HCT116 (cell line): ENCODE data around the gene ABCC2. TPM values are rescaled to one million over a fixed set of nuclear protein-coding genes. Genes with fewer than 3 reads are reported as not detected.

Experiments used
- ATAC-seq: fragments of 200-7000 bp; cut with Tn5 transposase; 2 replicates; pipeline ENCODE4 v1.9.1; 2020; ENCODE audit warnings: mild to moderate bottlenecking, moderate library complexity
- BruUV-seq: library from RNA; stranded (reverse); fragments of 400-500 nt; replicated peaks from 2 replicates; lab custom pipeline; 2021; lab: Mats Ljungman, UMichigan
- CTCF ChIA-PET: fragments of 300-600 bp; sonication (Branson Sonifier 250); formaldehyde crosslinking; loops from one replicate; lab custom pipeline; 2021; ENCODE audit warnings: antibody characterized with exemption; lab: Charles Lee
- POLR2A ChIA-PET: fragments of 300-600, 350-600 bp; sonication (Branson Sonifier 250); formaldehyde crosslinking; loops from one replicate; lab custom pipeline; 2021; ENCODE audit warnings: antibody characterized with exemption; lab: Charles Lee
- RAD21 ChIA-PET, 2 experiments: fragments of 300-600 bp; sonication (Branson Sonifier 250); formaldehyde crosslinking; loops; one replicate each; lab custom pipeline; 2023; ENCODE audit warnings: low total read pairs in 2 of 2; ENCODE audit not compliant: uncharacterized antibody in 2 of 2, unreplicated experiment in 2 of 2, low non-redundant PET in 1 of 2; lab: Charles Lee
- DNase-seq: peaks from one replicate; pipeline ENCODE4 v3.0.0-alpha.2; 2010; ENCODE audit warnings: low read depth, low spot score
- H2AFZ ChIP-seq: fragments of 200-600 bp; shearing (Covaris generic), sonication (generic); 2 replicates; pipeline ENCODE4 v1.6.1; 2017; ENCODE audit warnings: low read depth, mixed run types, mixed read lengths, antibody characterized with exemption, low read length; ENCODE audit not compliant: poor library complexity, severe bottlenecking
- H3K27ac ChIP-seq: 2 replicates; pipeline ENCODE4 v1.5.1; 2012; ENCODE audit warnings: low read depth, low read length
- H3K27me3 ChIP-seq: fragments of 200-600 bp; sonication (generic); 2 replicates; pipeline ENCODE4 v1.6.1; 2016; ENCODE audit warnings: mixed run types, low read length, mixed read lengths; ENCODE audit not compliant: insufficient read depth
- H3K36me3 ChIP-seq, 2 experiments: fragments of 200-500 bp in 1 of 2; fragments of 200-600 bp in 1 of 2; sonication (Bioruptor generic) in 1 of 2; sonication (generic) in 1 of 2; 2 replicates each; pipeline versions ENCODE4 v1.5.1 to v1.6.1; 2014 to 2016; ENCODE audit warnings: low read length in 2 of 2, inconsistent platforms in 1 of 2, mixed read lengths in 1 of 2, mixed run types in 1 of 2; ENCODE audit not compliant: insufficient read depth in 2 of 2, control insufficient read depth in 1 of 2
- H3K4me1 ChIP-seq, 2 experiments: fragments of 200-600 bp in 1 of 2; sonication (generic) in 1 of 2; 2 replicates each; pipeline versions ENCODE4 v1.5.1 to v1.6.1; 2012 to 2017; ENCODE audit warnings: low read length in 2 of 2, inconsistent platforms in 1 of 2, mild to moderate bottlenecking in 1 of 2, mixed read lengths in 1 of 2, mixed run types in 1 of 2, moderate library complexity in 1 of 2; ENCODE audit not compliant: insufficient read depth in 2 of 2, control insufficient read depth in 1 of 2
- H3K4me2 ChIP-seq: fragments of 200-600 bp; sonication (generic); 2 replicates; pipeline ENCODE4 v1.6.1; 2017; ENCODE audit warnings: mixed run types, low read length, mixed read lengths
- H3K4me3 ChIP-seq, 2 experiments: fragments of 200-600 bp in 1 of 2; sonication (generic) in 1 of 2; replicated peaks in 1 of 2; 2 replicates each; pipeline ENCODE4 v1.5.1; 2011 to 2016; ENCODE audit warnings: low read length in 2 of 2, control low read depth in 1 of 2, low read depth in 1 of 2, mild to moderate bottlenecking in 1 of 2, mixed read lengths in 1 of 2, mixed run types in 1 of 2
- H3K79me2 ChIP-seq: fragments of 200-600 bp; sonication (generic); 2 replicates; pipeline ENCODE4 v1.6.1; 2017; ENCODE audit warnings: mild to moderate bottlenecking, mixed run types, low read length, moderate library complexity, mixed read lengths; ENCODE audit not compliant: insufficient read depth
- H3K9ac ChIP-seq: fragments of 200-600 bp; sonication (generic); 2 replicates; pipeline ENCODE4 v1.6.1; 2016; ENCODE audit warnings: low read length, mixed read lengths
- H3K9me2 ChIP-seq: fragments of 200-600 bp; sonication (generic), shearing (Covaris generic); 2 replicates; pipeline ENCODE4 v1.6.1; 2017; ENCODE audit warnings: mixed run types, mild to moderate bottlenecking, moderate library complexity; ENCODE audit not compliant: insufficient read depth
- H3K9me3 ChIP-seq, 2 experiments: fragments of 200-500 bp in 1 of 2; fragments of 200-600 bp in 1 of 2; sonication (Bioruptor generic) in 1 of 2; sonication (generic) in 1 of 2; 2 replicates each; pipeline ENCODE4 v1.6.1; 2014 to 2017; ENCODE audit warnings: low read length in 2 of 2, mixed read lengths in 2 of 2, inconsistent platforms in 1 of 2, low read depth in 1 of 2, mild to moderate bottlenecking in 1 of 2, mixed run types in 1 of 2, moderate library complexity in 1 of 2; ENCODE audit not compliant: control insufficient read depth in 1 of 2, insufficient read depth in 1 of 2
- H4K20me1 ChIP-seq: fragments of 200-600 bp; sonication (generic), shearing (Covaris generic); 2 replicates; pipeline ENCODE4 v1.6.1; 2017; ENCODE audit warnings: mixed run types, mild to moderate bottlenecking, moderate library complexity; ENCODE audit not compliant: insufficient read depth
- CBX3 ChIP-seq: IDR thresholded peaks from 2 replicates; pipeline ENCODE4 v1.6.1; 2012; ENCODE audit warnings: low read depth
- POLR2A ChIP-seq: IDR thresholded peaks from 2 replicates; pipeline ENCODE4 v1.7.0; 2011; ENCODE audit warnings: borderline replicate concordance; ENCODE audit not compliant: insufficient read depth, insufficient read length; ENCODE audit errors: extremely low read depth
- REST ChIP-seq: IDR thresholded peaks from 2 replicates; pipeline ENCODE4 v1.6.1; 2012; ENCODE audit warnings: low read depth
- SP1 ChIP-seq: IDR thresholded peaks from 2 replicates; pipeline ENCODE4 v1.6.1; 2012; ENCODE audit warnings: low read depth
- ZFX ChIP-seq: fragments of 450-650 bp; IDR thresholded peaks from 2 replicates; pipeline ENCODE4 v1.6.1; 2017
- ZNF274 ChIP-seq: fragments of 200-500 bp; sonication (Bioruptor generic); IDR thresholded peaks from 2 replicates; pipeline ENCODE4 v1.6.1; 2014; ENCODE audit warnings: mild to moderate bottlenecking, low read depth, low read length, inconsistent platforms
- intact Hi-C: fragments of 100-400 bp; cut with micrococcal nuclease; formaldehyde crosslinking; loops from 2 replicates; pipeline ENCODE4 v1.10.0; 2022
- total RNA-seq: library from RNA; stranded (reverse); gene quantifications from one replicate; pipeline ENCODE4 v1.2.1, GENCODE V29; 2021; ENCODE audit not compliant: unreplicated experiment
- TF ChIP-seq, protein P1 (sequence below): IDR thresholded peaks from 2 replicates; pipeline ENCODE4 v1.6.1; 2011; ENCODE audit warnings: mild to moderate bottlenecking, low read length, moderate library complexity; ENCODE audit not compliant: insufficient replicate concordance; ENCODE audit errors: extremely low read depth
- TF ChIP-seq, protein P2 (sequence below): IDR thresholded peaks from 2 replicates; pipeline ENCODE4 v1.6.1; 2012

ABCC2 gene
- total RNA-seq, 1 experiment from 2014 or later, result 88.2 TPM

GRCh38 chr10:99777918-99778714, 4.3 kb upstream of the ABCC2 start:
- peak overlapping the region; percentile 100 for H3K27ac ChIP-seq
- H4K20me1 ChIP-seq, result no peaks in the 10 kb centered on the region
- ChIA-PET POLR2A (interaction anchor here (1.0 to 2.1 kb wide), 6 partner anchors 8 to 119 kb away, joined by 3 to 9 read pairs (median 4); partner anchors contain the start of genes COX15, CUTC and ENTPD7), CTCF (no interaction called here), RAD21 (no interaction called here)
- no peaks in the 10 kb centered on the region for H3K36me3 ChIP-seq
- peaks cover 85 to 92% of the 10 kb centered on the region in 2 experiments for H3K4me1 ChIP-seq
- 0 out of 2 replicates have a peak, but pooled peaks cover 3% of the 10 kb centered on the region for H3K79me2 ChIP-seq
- H3K27me3 ChIP-seq, result no peaks in the 10 kb centered on the region
- no TSS peak for BruUV-seq
- H3K9me2 ChIP-seq, result no peaks in the 10 kb centered on the region
- H3K4me2 ChIP-seq, result peak overlapping the region; percentile 82
- H3K9ac ChIP-seq, result peak overlapping the region; percentile 76
- H3K9me3 ChIP-seq, result no peaks in the 10 kb centered on the region
- H3K4me3 ChIP-seq, result peak overlapping the region in 1 of 2 experiments; percentile 53; a peak in 2 of 4 replicates
- H2AFZ ChIP-seq, result peak overlapping the region; percentile 20
- DNase-seq (no peak), ATAC-seq (peak; percentile 56)
- intact Hi-C loops, result loop anchor here (2.0 kb wide), 1 partner anchor 229 kb away; no protein-coding TSS in a partner anchor
- no peak for TF ChIP-seq POLR2A
- TF ChIP-seq ZNF274, result no peak
- TF ChIP-seq, protein P1, sequence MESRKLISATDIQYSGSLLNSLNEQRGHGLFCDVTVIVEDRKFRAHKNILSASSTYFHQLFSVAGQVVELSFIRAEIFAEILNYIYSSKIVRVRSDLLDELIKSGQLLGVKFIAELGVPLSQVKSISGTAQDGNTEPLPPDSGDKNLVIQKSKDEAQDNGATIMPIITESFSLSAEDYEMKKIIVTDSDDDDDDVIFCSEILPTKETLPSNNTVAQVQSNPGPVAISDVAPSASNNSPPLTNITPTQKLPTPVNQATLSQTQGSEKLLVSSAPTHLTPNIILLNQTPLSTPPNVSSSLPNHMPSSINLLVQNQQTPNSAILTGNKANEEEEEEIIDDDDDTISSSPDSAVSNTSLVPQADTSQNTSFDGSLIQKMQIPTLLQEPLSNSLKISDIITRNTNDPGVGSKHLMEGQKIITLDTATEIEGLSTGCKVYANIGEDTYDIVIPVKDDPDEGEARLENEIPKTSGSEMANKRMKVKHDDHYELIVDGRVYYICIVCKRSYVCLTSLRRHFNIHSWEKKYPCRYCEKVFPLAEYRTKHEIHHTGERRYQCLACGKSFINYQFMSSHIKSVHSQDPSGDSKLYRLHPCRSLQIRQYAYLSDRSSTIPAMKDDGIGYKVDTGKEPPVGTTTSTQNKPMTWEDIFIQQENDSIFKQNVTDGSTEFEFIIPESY, result no peak
- no peak for TF ChIP-seq SP1
- TF ChIP-seq CBX3, result no peak
- TF ChIP-seq REST, result no peak
- TF ChIP-seq, protein P2, sequence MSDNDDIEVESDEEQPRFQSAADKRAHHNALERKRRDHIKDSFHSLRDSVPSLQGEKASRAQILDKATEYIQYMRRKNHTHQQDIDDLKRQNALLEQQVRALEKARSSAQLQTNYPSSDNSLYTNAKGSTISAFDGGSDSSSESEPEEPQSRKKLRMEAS, result no peak
- 0 out of 2 replicates have a peak, but pooled peaks have one; percentile 19 for TF ChIP-seq ZFX
